Measurements from ENCODE around the gene MBNL1. TPM values are rescaled to one million over a fixed set of nuclear protein-coding genes. Genes with fewer than 3 reads are reported as not detected.

Gene MBNL1
- total RNA-seq, 1 donor from 2014 or later = 311 TPM

GRCh38 chr3:152327203-152327602 is 58.5 kb downstream of the MBNL1 start:
- Histone ChIP-seq H3K4me3 (no peak overlapping the region), H3K36me3 (peaks cover 0 to 4% of the 10 kb centered on the region in 2 donors), H3K27ac (peak overlapping the region; percentile 30), H3K9me3 (no peaks in the 10 kb centered on the region), H3K4me1 (peaks cover 74% of the 10 kb centered on the region), H3K27me3 (no peaks in the 10 kb centered on the region)
- intact Hi-C loops (cut with DNase I) = no loop called here
- DNase-seq (ENCODE audit: extremely low spot score in 2 of 2) = no peak
- TF ChIP-seq CTCF (IDR thresholded peaks at IDR 0.05) = no peak

- intact Hi-C loops (cut with DNase I) = no loop called here
- H3K36me3 ChIP-seq = peaks cover 0 to 4% of the 10 kb centered on the region in 2 donors
- H3K9me3 ChIP-seq = no peaks in the 10 kb centered on the region
- peaks cover 76% of the 10 kb centered on the region for H3K4me1 ChIP-seq
- H3K27me3 ChIP-seq = no peaks in the 10 kb centered on the region
- peak overlapping the region; percentile 56 for H3K27ac ChIP-seq
- TF ChIP-seq POLR2AphosphoS5 (IDR thresholded peaks at IDR 0.05; ENCODE audit: insufficient read depth in 1 of 2, low read depth in 1 of 2) (peak; percentile 51 to 96), POLR2A (IDR thresholded peaks at IDR 0.05) (no peak)
- DNase-seq (ENCODE audit: extremely low spot score in 2 of 2) = no peak
- no peak overlapping the region for H3K4me3 ChIP-seq
These were observed 60.1 kb downstream of the MBNL1 start for GRCh38 chr3:152328841-152329240.

GRCh38 chr3:152330559-152330958 is 61.8 kb downstream of the MBNL1 start:
- no peak overlapping the region for H3K4me3 ChIP-seq
- intact Hi-C loops (cut with DNase I) = no loop called here
- H3K27ac ChIP-seq = peak overlapping the region; percentile 70
- H3K36me3 ChIP-seq = peaks cover 0 to 4% of the 10 kb centered on the region in 2 donors
- DNase-seq (ENCODE audit: extremely low spot score in 2 of 2) = no peak
- no peaks in the 10 kb centered on the region for H3K27me3 ChIP-seq
- H3K9me3 ChIP-seq = no peaks in the 10 kb centered on the region
- peaks cover 70% of the 10 kb centered on the region for H3K4me1 ChIP-seq
- TF ChIP-seq CTCF (IDR thresholded peaks at IDR 0.05) = no peak
- TF ChIP-seq POLR2AphosphoS5 (IDR thresholded peaks at IDR 0.05; ENCODE audit: insufficient read depth in 1 of 2, low read depth in 1 of 2) = no peak
- TF ChIP-seq POLR2A (IDR thresholded peaks at IDR 0.05) = no peak

- DNase-seq (ENCODE audit: extremely low spot score in 2 of 2) = no peak
- no peaks in the 10 kb centered on the region for H3K9me3 ChIP-seq
- peaks cover 0 to under 1% of the 10 kb centered on the region in 2 donors for H3K36me3 ChIP-seq
- no peak overlapping the region for H3K4me3 ChIP-seq
- intact Hi-C loops (cut with DNase I) = no loop called here
- no peaks in the 10 kb centered on the region for H3K27me3 ChIP-seq
- TF ChIP-seq POLR2A (IDR thresholded peaks at IDR 0.05) = no peak
- peak; percentile 13 to 95 for TF ChIP-seq POLR2AphosphoS5 (IDR thresholded peaks at IDR 0.05; ENCODE audit: insufficient read depth in 1 of 2, low read depth in 1 of 2)
- TF ChIP-seq CTCF (IDR thresholded peaks at IDR 0.05) = no peak
- peaks cover 71% of the 10 kb centered on the region for H3K4me1 ChIP-seq
- H3K27ac ChIP-seq = peak overlapping the region; percentile 70
These were observed 62.4 kb downstream of the MBNL1 start for GRCh38 chr3:152331018-152331541.

- H3K27ac ChIP-seq = peak overlapping the region; percentile 70
- no peak overlapping the region for H3K4me3 ChIP-seq
- DNase-seq (ENCODE audit: extremely low spot score in 2 of 2) = no peak
- TF ChIP-seq POLR2A (IDR thresholded peaks at IDR 0.05) (no peak), CTCF (IDR thresholded peaks at IDR 0.05) (no peak), POLR2AphosphoS5 (IDR thresholded peaks at IDR 0.05; ENCODE audit: insufficient read depth in 1 of 2, low read depth in 1 of 2) (no peak)
- H3K4me1 ChIP-seq = peaks cover 76% of the 10 kb centered on the region
- intact Hi-C loops (cut with DNase I) = no loop called here
- no peaks in the 10 kb centered on the region for H3K36me3 ChIP-seq
- H3K27me3 ChIP-seq = no peaks in the 10 kb centered on the region
- H3K9me3 ChIP-seq = no peaks in the 10 kb centered on the region
These were observed 63.3 kb downstream of the MBNL1 start for GRCh38 chr3:152331998-152332397.

Data from vagina (tissue), 2 donors.